Esophagus squamous epithelium (tissue), 5 donors: ENCODE measurements around the gene COMMD3. TPM values are rescaled to one million over a fixed set of nuclear protein-coding genes. Genes with fewer than 3 reads are reported as not detected.
"Not testable (repeated sequence)": the region's sequence is repeated elsewhere in the genome, so short reads cannot be mapped to it uniquely, and the experiment has no call there.

Experiments used
- DNase-seq: peaks from one replicate; lab custom pipeline; 2025; lab: John Stamatoyannopoulos, UW
- H3K27ac ChIP-seq, 4 donors: fragments of 200-600 bp; sonication (generic); one replicate each; pipeline ENCODE4 v1.5.1; 2016 to 2019; ENCODE audit warnings: mild to moderate bottlenecking in 1 of 4
- H3K27me3 ChIP-seq, 4 donors: fragments of 200-600 bp; sonication (generic); 1 replicate in 3 of 4; 2 replicates in 1 of 4; pipeline versions ENCODE4 v1.5.1 to v1.6.0; 2017 to 2021; ENCODE audit warnings: antibody characterized with exemption in 1 of 4
- H3K36me3 ChIP-seq, 3 donors: fragments of 200-600 bp; sonication (generic); one replicate each; pipeline ENCODE4 v1.5.1; 2016 to 2019
- H3K4me1 ChIP-seq, 3 donors: fragments of 200-600 bp; sonication (generic); one replicate each; pipeline ENCODE4 v1.5.1; 2017 to 2019
- H3K4me3 ChIP-seq, 4 donors: fragments of 200-600 bp; sonication (generic); 1 replicate in 3 of 4; 2 replicates in 1 of 4; pipeline ENCODE4 v1.5.1; 2016 to 2019; ENCODE audit warnings: mild to moderate bottlenecking in 2 of 4, moderate library complexity in 1 of 4
- H3K9me3 ChIP-seq, 3 donors: fragments of 200-600 bp; sonication (generic); one replicate each; pipeline ENCODE4 v1.5.1; 2016 to 2019
- POLR2A ChIP-seq, 4 donors: fragments of 450-650 bp; IDR thresholded peaks; one replicate each; pipeline ENCODE4 v1.6.1; 2017; ENCODE audit warnings: antibody characterized with exemption in 4 of 4, mild to moderate bottlenecking in 4 of 4, moderate library complexity in 3 of 4
- WGBS, 2 donors: methylation state at CpG; one replicate each; pipeline ENCODE4 v1.1.5; 2018; 5-methylcytosine and 5-hydroxymethylcytosine counted together
- intact Hi-C: fragments of 100-400 bp; cut with DNase I; formaldehyde crosslinking; loops from one replicate; pipeline ENCODE4 v1.15.0; 2022
- total RNA-seq, 4 donors: library from RNA; depleted of rRNA; stranded (reverse); fragments of >200 nt; gene quantifications; one replicate each; pipeline ENCODE4 v1.1.0, GENCODE V29; 2016
- TF ChIP-seq, protein P1 (sequence below), 6 experiments: fragments of 450-650 bp in 4 of 6; fragments of 200-600 bp in 2 of 6; sonication (generic) in 2 of 6; IDR thresholded peaks; one replicate each; pipeline ENCODE4 v1.5.1; 2016 to 2019; ENCODE audit warnings: antibody characterized with exemption in 6 of 6, mild to moderate bottlenecking in 4 of 6, moderate library complexity in 4 of 6
- donor health status: DM: yes; HTN: yes; CAD: no.

COMMD3 gene
- total RNA-seq, 4 donors from 2014 or later = 14.9 to 31.4 (median 24.2) TPM

DNA sequence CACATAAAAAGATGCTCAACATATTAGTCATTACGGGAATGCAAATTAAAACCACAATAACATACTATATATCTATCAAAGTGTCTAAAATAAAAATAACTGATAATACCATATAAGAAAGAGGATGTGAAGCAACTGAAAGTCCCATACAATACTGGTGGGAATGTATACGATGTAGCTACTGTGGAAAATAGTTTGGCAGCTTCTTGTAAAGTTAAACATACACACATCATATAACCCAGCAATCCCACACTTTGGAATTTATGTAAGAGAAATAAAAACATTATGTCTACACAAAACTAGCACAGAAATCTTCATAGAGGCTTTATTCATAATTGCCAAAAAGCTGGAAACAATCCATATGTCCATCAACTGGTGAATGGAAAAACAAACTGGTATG, 10.5 kb upstream of the COMMD3 start:
- DNase-seq = no peak
- TF ChIP-seq, protein P1, sequence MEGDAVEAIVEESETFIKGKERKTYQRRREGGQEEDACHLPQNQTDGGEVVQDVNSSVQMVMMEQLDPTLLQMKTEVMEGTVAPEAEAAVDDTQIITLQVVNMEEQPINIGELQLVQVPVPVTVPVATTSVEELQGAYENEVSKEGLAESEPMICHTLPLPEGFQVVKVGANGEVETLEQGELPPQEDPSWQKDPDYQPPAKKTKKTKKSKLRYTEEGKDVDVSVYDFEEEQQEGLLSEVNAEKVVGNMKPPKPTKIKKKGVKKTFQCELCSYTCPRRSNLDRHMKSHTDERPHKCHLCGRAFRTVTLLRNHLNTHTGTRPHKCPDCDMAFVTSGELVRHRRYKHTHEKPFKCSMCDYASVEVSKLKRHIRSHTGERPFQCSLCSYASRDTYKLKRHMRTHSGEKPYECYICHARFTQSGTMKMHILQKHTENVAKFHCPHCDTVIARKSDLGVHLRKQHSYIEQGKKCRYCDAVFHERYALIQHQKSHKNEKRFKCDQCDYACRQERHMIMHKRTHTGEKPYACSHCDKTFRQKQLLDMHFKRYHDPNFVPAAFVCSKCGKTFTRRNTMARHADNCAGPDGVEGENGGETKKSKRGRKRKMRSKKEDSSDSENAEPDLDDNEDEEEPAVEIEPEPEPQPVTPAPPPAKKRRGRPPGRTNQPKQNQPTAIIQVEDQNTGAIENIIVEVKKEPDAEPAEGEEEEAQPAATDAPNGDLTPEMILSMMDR (IDR thresholded peaks at IDR 0.05) = no peak
- no peak for TF ChIP-seq POLR2A (IDR thresholded peaks at IDR 0.05)
- Histone ChIP-seq H3K4me1 (no peaks in the 10 kb centered on the region), H3K4me3 (no peak overlapping the region), H3K27me3 (no peaks in the 10 kb centered on the region), H3K27ac (no peak overlapping the region), H3K36me3 (no peaks in the 10 kb centered on the region), H3K9me3 (no peaks in the 10 kb centered on the region)
- WGBS, 2 donors = 70 to 76% methylated on average over 2 of the region's 2 CpGs
- intact Hi-C loops = no loop called here

DNA sequence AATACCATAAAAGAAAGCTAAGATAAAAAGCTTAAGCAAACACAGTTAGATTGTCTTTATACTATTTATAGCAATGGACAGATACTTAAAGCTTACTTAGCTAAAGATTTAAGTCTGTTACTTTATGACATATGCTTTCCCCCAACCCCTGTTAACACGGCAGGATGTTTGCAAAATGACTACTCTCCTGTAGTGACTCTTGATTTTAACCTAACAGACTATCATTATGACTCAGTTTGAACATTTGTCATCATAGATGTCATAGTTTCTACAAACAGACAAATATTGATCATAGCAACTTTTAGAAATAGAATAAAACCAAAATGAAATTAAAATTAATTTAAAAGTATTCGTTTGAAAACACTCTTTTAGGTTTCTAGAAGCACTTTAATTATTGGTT, 7.8 kb upstream of the COMMD3 start:
- no peak for TF ChIP-seq POLR2A (IDR thresholded peaks at IDR 0.05)
- TF ChIP-seq, protein P1 (IDR thresholded peaks at IDR 0.05) = no peak
- H3K9me3 ChIP-seq = no peaks in the 10 kb centered on the region

DNA sequence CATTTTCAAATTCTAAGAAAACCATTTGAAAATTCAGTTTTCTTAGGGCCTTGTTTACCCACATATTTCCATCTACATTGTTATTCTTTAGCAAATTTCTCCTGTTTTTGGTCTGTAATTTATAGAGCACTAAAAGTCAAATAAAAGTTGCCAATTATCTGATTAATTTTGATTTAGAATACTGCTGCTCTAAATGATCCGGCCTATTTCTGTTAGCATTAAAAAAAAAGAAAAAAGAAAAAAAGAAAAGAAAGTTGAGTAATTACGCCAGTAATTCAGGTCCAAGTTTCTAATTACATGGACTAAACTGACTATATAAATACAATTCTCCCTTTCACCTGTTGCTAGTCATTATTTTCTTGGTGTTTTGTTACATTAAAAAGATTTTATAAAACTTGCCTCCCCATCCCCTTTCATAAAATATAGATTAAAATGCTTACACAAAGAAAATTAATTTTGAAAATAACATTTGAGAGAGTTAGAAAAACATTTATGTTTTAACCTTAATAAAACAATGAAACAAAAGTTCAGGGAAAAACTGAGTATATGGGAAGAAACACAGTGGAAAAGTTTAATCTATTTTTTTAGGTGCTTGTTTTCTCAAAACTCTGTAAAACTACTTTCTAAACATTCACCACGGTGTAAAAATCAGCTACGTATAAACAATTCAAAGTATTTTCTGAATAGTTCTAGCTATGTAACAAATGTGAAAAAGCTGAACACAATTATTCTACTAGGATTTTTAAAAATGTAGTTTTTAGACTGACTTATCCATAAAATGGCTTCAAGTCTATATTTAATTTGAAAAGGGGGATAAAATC, 6.8 kb upstream of the COMMD3 start:
- intact Hi-C loops = no loop called here
- Histone ChIP-seq H3K27ac (no peak overlapping the region), H3K4me3 (no peak overlapping the region), H3K4me1 (no peaks in the 10 kb centered on the region), H3K36me3 (no peaks in the 10 kb centered on the region), H3K9me3 (no peaks in the 10 kb centered on the region), H3K27me3 (no peaks in the 10 kb centered on the region)
- TF ChIP-seq, protein P1 (IDR thresholded peaks at IDR 0.05) = no peak
- no peak for TF ChIP-seq POLR2A (IDR thresholded peaks at IDR 0.05)
- 87 to 92% methylated on average over 4 of the region's 4 CpGs for WGBS, 2 donors
- no peak for DNase-seq

More for the DNA sequence above, 7.8 kb upstream of the COMMD3 start:
- no peaks in the 10 kb centered on the region for H3K27me3 ChIP-seq
- 57 to 60% methylated on average over 2 of the region's 2 CpGs for WGBS, 2 donors
- H3K27ac ChIP-seq = no peak overlapping the region
- no peak overlapping the region for H3K4me3 ChIP-seq
- no peak for DNase-seq
- intact Hi-C loops = no loop called here
- H3K4me1 ChIP-seq = no peaks in the 10 kb centered on the region
- H3K36me3 ChIP-seq = no peaks in the 10 kb centered on the region

DNA sequence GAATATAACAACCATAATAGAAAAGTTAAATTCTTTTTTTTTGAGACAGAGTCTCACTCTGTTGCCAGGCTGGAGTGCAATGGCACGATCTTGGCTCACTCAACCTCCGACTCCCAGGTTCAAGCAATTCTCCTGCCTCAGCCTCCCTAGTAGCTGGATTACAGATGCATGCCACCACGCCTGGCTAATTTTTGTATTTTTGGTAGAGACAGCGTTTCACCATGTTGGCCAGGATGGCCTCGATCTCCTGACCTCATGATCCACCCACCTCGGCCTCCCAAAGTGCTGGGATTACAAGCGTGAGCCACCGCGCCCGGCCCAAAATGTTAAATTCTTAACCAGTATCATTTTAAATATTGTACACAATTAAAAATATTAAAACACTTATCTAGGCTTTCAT, 6.2 kb upstream of the COMMD3 start:
- DNase-seq, H3K4me1 ChIP-seq, H3K36me3 ChIP-seq, H3K4me3 ChIP-seq, H3K9me3 ChIP-seq, H3K27me3 ChIP-seq, H3K27ac ChIP-seq: not testable (repeated sequence)
- intact Hi-C loops = loop anchor here (10.0 kb wide), 1 partner anchor 55 kb away; no protein-coding TSS in a partner anchor
- 93 to 95% methylated on average over 10 of the region's 10 CpGs for WGBS, 2 donors

DNA sequence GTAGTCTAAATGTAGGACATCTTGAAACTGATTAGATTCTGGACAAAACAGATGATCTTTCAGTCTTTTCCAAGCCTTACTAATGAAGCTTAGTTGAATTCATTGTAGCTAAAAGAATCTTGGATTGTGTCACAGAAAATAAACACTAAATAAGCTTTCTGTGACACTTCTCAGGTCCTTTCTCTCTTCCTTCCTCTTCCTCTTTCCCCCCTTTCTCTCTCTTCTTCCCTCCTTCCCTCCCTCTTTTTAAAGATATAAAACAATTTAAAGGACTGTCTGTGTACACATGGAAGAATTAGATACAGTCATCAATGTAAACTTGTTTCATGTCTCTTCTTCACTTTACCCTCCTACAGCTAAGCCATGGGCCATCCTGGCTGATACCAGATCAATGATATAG, 5.3 kb upstream of the COMMD3 start:
- peaks cover 0 to 8% (median 0%) of the 10 kb centered on the region in 3 donors for H3K4me1 ChIP-seq
- intact Hi-C loops = loop anchor here (10.0 kb wide), 1 partner anchor 56 kb away; no protein-coding TSS in a partner anchor

More for the DNA sequence above, 5.3 kb upstream of the COMMD3 start:
- no peak for DNase-seq
- H3K27me3 ChIP-seq = no peaks in the 10 kb centered on the region
- no peak overlapping the region for H3K4me3 ChIP-seq
- H3K9me3 ChIP-seq = no peaks in the 10 kb centered on the region
- H3K36me3 ChIP-seq = no peaks in the 10 kb centered on the region
- no peak overlapping the region for H3K27ac ChIP-seq
- TF ChIP-seq POLR2A (IDR thresholded peaks at IDR 0.05) = no peak
- TF ChIP-seq, protein P1 (IDR thresholded peaks at IDR 0.05) = no peak
